Endodermal cell (in vitro differentiated cells): ENCODE data around the gene LANCL2. TPM values are rescaled to one million over a fixed set of nuclear protein-coding genes. Genes with fewer than 3 reads are reported as not detected.

Experiments
- DNase-seq: peaks from one replicate; pipeline ENCODE4 v3.0.0-alpha.2; 2017
- H3K27ac ChIP-seq: 2 replicates; pipeline ENCODE4 v1.5.1; 2013; ENCODE audit warnings: mild to moderate bottlenecking, low read depth, low read length, moderate library complexity
- H3K27me3 ChIP-seq: 2 replicates; pipeline ENCODE4 v1.6.1; 2013; ENCODE audit warnings: mild to moderate bottlenecking, low read length, moderate library complexity; ENCODE audit not compliant: insufficient read depth, control insufficient read depth, poor library complexity, severe bottlenecking
- H3K36me3 ChIP-seq: 2 replicates; pipeline ENCODE4 v1.7.0; 2013; ENCODE audit warnings: mild to moderate bottlenecking, low read length, moderate library complexity; ENCODE audit not compliant: control insufficient read depth, insufficient read depth
- H3K4me1 ChIP-seq: one replicate; pipeline ENCODE4 v1.7.0; 2013; ENCODE audit warnings: low read length; ENCODE audit not compliant: control insufficient read depth, insufficient read depth
- H3K4me3 ChIP-seq: 2 replicates; pipeline ENCODE4 v1.5.1; 2013; ENCODE audit warnings: mild to moderate bottlenecking, low read length, moderate library complexity
- H3K9ac ChIP-seq: 2 replicates; pipeline ENCODE4 v1.6.1; 2013; ENCODE audit warnings: mild to moderate bottlenecking, low read length, moderate library complexity; ENCODE audit not compliant: poor library complexity, severe bottlenecking; ENCODE audit errors: extremely low read depth
- H3K9me3 ChIP-seq: 2 replicates; pipeline ENCODE4 v1.6.1; 2013; ENCODE audit warnings: mild to moderate bottlenecking, low read length, moderate library complexity; ENCODE audit not compliant: control insufficient read depth
- H3K27ac Mint-ChIP-seq: 2 replicates; pipeline ENCODE4 v1.8.0; 2020; ENCODE audit warnings: mixed read lengths
- H3K27me3 Mint-ChIP-seq: 2 replicates; pipeline ENCODE4 v1.8.0; 2021; ENCODE audit warnings: mild to moderate bottlenecking, mixed read lengths; ENCODE audit not compliant: insufficient read depth
- H3K36me3 Mint-ChIP-seq: 2 replicates; pipeline ENCODE4 v1.8.0; 2020; ENCODE audit warnings: low read depth, mixed read lengths
- H3K4me1 Mint-ChIP-seq: 2 replicates; pipeline ENCODE4 v1.8.0; 2020; ENCODE audit warnings: mixed read lengths
- H3K4me3 Mint-ChIP-seq: 2 replicates; pipeline ENCODE4 v1.8.0; 2020; ENCODE audit warnings: mild to moderate bottlenecking, moderate library complexity, mixed read lengths
- H3K9me3 Mint-ChIP-seq: 2 replicates; pipeline ENCODE4 v1.8.0; 2020; ENCODE audit warnings: mild to moderate bottlenecking, mixed read lengths
- WGBS, 2 experiments: methylation state at CpG; one replicate each; pipeline versions ENCODE4 v1.1.5 to v1.1.7; 2013; ENCODE audit warnings: missing lambda C conversion rate in 2 of 2, mixed read lengths in 1 of 2; ENCODE audit not compliant: insufficient coverage in 1 of 2, insufficient read length in 1 of 2; 5-methylcytosine and 5-hydroxymethylcytosine counted together
- total RNA-seq, 2 donors: library from RNA; stranded (reverse); fragmentation: NEBNext Ultra II Directional in 1 of 2; extraction: Animal tissue kit (Norgen Biotek cat#: 25700) in 1 of 2; gene quantifications; 2 replicates in 1 of 2; 3 replicates in 1 of 2; pipeline ENCODE4 v1.2.1, GENCODE V29; 2021
- TF ChIP-seq, protein P1 (sequence below): fragments of 200-600 bp; sonication (generic); conservative IDR thresholded peaks from 2 replicates; pipeline ENCODE4 v1.5.0; 2021; ENCODE audit warnings: antibody characterized with exemption, mild to moderate bottlenecking

LANCL2 gene
- total RNA-seq, 2 donors from 2014 or later = 9.4 to 17.7 TPM

DNA sequence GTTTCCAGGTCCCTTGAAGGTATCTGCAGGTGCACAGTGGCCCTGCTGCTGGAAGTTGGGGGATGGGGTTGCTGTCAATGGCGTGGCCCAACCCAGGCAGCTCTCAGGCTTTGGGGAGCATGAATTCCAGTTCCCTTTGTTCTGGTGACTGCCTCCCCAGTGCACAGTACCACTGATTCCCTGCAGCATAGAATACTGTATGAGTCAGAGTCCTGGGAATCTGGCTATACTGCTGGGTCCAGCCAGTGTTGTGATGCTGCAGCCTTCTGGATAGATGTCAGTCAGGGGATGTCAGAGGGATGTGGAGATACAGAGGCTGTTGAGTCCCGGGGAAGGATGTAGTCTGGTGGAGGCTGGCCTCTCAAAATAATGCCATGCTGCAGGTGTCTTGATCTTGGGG is 99.3 kb downstream of the LANCL2 start:
- TF ChIP-seq, protein P1, sequence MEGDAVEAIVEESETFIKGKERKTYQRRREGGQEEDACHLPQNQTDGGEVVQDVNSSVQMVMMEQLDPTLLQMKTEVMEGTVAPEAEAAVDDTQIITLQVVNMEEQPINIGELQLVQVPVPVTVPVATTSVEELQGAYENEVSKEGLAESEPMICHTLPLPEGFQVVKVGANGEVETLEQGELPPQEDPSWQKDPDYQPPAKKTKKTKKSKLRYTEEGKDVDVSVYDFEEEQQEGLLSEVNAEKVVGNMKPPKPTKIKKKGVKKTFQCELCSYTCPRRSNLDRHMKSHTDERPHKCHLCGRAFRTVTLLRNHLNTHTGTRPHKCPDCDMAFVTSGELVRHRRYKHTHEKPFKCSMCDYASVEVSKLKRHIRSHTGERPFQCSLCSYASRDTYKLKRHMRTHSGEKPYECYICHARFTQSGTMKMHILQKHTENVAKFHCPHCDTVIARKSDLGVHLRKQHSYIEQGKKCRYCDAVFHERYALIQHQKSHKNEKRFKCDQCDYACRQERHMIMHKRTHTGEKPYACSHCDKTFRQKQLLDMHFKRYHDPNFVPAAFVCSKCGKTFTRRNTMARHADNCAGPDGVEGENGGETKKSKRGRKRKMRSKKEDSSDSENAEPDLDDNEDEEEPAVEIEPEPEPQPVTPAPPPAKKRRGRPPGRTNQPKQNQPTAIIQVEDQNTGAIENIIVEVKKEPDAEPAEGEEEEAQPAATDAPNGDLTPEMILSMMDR = no peak
- H3K4me1 ChIP-seq = no peaks in the 10 kb centered on the region
- peaks cover 23% of the 10 kb centered on the region for H3K36me3 ChIP-seq
- H3K27ac ChIP-seq = no peak overlapping the region
- Mint-ChIP-seq H3K4me1 (no peaks in the 10 kb centered on the region), H3K36me3 (peaks cover 59% of the 10 kb centered on the region), H3K27me3 (peaks cover 2% of the 10 kb centered on the region), H3K27ac (no peak overlapping the region), H3K9me3 (peaks cover 60% of the 10 kb centered on the region), H3K4me3 (no peak overlapping the region)
- no peak overlapping the region for H3K9ac ChIP-seq
- no peak overlapping the region for H3K4me3 ChIP-seq
- H3K27me3 ChIP-seq = no peaks in the 10 kb centered on the region
- 80 to 93% methylated on average over 1 to 2 of the region's 2 CpGs for WGBS, 2 experiments
- no peak for DNase-seq
- peaks cover 52% of the 10 kb centered on the region for H3K9me3 ChIP-seq

DNA sequence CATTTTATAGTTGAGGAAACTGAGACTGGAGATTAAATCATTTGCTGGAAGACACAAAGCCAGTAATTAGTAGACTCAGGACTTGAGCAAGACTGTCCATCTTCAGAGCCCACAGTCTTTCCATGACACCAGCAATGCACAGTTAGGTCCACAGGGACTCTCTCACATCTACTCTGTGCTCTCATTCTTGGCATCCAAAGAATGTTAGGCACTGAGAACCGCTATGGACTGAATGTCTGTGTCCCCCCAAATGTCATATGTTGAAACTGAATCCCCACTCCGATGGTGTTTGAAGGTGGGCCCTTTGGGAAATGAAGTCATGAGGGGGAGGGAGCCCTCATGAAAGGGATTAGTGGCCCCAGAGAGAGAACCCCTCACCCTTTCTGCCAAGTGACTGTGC is 100.6 kb downstream of the LANCL2 start:
- peaks cover 52% of the 10 kb centered on the region for H3K9me3 Mint-ChIP-seq
- TF ChIP-seq, protein P1 = no peak
- H3K36me3 Mint-ChIP-seq = peaks cover 64% of the 10 kb centered on the region

DNA sequence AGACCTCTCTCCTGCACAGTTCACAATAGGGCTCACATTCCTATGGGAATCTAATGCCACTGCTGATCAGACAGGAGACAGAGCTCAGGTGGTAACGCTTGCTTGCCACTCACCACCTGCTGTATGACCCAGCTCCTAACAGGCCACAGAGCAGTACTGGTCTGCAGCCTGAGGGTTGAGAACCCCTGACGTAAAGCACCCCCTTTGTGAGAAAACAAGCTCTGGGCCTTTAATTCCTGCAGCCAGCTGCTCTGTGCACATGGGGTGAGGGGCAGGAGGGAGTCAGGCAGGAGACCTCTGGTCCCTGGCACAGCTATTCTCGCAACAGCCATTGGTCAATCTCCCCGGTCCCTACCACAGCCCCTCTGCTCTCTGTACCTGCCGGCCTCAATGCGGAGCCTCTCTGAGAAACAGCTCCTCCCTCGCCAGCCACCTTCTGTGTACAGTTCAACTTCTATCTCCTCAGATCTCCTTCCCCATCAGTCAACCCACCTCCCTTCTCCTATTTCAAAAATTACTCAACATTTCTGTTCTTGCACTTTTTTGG is 102.0 kb downstream of the LANCL2 start:
- Histone ChIP-seq H3K9ac (no peak overlapping the region), H3K4me1 (no peaks in the 10 kb centered on the region), H3K27ac (no peak overlapping the region), H3K27me3 (no peaks in the 10 kb centered on the region), H3K9me3 (peaks cover 31% of the 10 kb centered on the region), H3K4me3 (no peak overlapping the region), H3K36me3 (peaks cover 23% of the 10 kb centered on the region)
- peaks cover 2% of the 10 kb centered on the region for H3K27me3 Mint-ChIP-seq
- DNase-seq = no peak
- H3K36me3 Mint-ChIP-seq = peaks cover 64% of the 10 kb centered on the region
- peaks cover 42% of the 10 kb centered on the region for H3K9me3 Mint-ChIP-seq
- H3K4me3 Mint-ChIP-seq = no peak overlapping the region
- no peak overlapping the region for H3K27ac Mint-ChIP-seq
- no peaks in the 10 kb centered on the region for H3K4me1 Mint-ChIP-seq
- WGBS, 2 experiments = 90 to 100% methylated on average over 5 to 7 of the region's 7 CpGs
- TF ChIP-seq, protein P1 = no peak

More for the DNA sequence above, 100.6 kb downstream of the LANCL2 start:
- peaks cover 39% of the 10 kb centered on the region for H3K9me3 ChIP-seq
- peaks cover 2% of the 10 kb centered on the region for H3K27me3 Mint-ChIP-seq
- no peak overlapping the region for H3K4me3 Mint-ChIP-seq
- WGBS, 2 experiments = 93 to 94% methylated on average over 2 of the region's 2 CpGs
- no peaks in the 10 kb centered on the region for H3K4me1 Mint-ChIP-seq
- no peak overlapping the region for H3K4me3 ChIP-seq
- no peak overlapping the region for H3K9ac ChIP-seq
- H3K27ac ChIP-seq = no peak overlapping the region
- no peak for DNase-seq
- H3K4me1 ChIP-seq = no peaks in the 10 kb centered on the region
- no peaks in the 10 kb centered on the region for H3K27me3 ChIP-seq
- H3K36me3 ChIP-seq = peaks cover 23% of the 10 kb centered on the region
- H3K27ac Mint-ChIP-seq = no peak overlapping the region
